NCI-H2227 (cell line): ENCODE measurements around the gene ATF5.

Source experiments
- DNase-seq: peaks from one replicate; lab custom pipeline; 2025; ENCODE audit not compliant: unreplicated experiment; lab: John Stamatoyannopoulos, UW

Gene ATF5

GRCh38 chr19:49971991-49972411 lies 43.0 kb downstream of the ATF5 start:
- no peak for DNase-seq

GRCh38 chr19:49972841-49973240 lies 43.8 kb downstream of the ATF5 start:
- no peak for DNase-seq

- DNase-seq: no peak
Measured at GRCh38 chr19:49973987-49974386, 45.0 kb downstream of the ATF5 start.

GRCh38 chr19:49975051-49975450 lies 46.0 kb downstream of the ATF5 start:
- no peak for DNase-seq

- DNase-seq: no peak
Measured at GRCh38 chr19:49976496-49976895, 47.5 kb downstream of the ATF5 start.

GRCh38 chr19:49977076-49977475 lies 48.1 kb downstream of the ATF5 start:
- DNase-seq: no peak

GRCh38 chr19:49977881-49978280 lies 48.9 kb downstream of the ATF5 start:
- no peak for DNase-seq

- DNase-seq: no peak
Measured at GRCh38 chr19:49978324-49978723, 49.3 kb downstream of the ATF5 start.

- no peak for DNase-seq
Measured at GRCh38 chr19:49981603-49982593, 52.9 kb downstream of the ATF5 start.
